ENCODE results near the gene EPHA4. TPM values are rescaled to one million over a fixed set of nuclear protein-coding genes. Genes with fewer than 3 reads are reported as not detected.

EPHA4 gene
- polyA plus RNA-seq, 1 of the 3 experiments (the other 2 are of a cell fraction) = 0.90 TPM

DNA sequence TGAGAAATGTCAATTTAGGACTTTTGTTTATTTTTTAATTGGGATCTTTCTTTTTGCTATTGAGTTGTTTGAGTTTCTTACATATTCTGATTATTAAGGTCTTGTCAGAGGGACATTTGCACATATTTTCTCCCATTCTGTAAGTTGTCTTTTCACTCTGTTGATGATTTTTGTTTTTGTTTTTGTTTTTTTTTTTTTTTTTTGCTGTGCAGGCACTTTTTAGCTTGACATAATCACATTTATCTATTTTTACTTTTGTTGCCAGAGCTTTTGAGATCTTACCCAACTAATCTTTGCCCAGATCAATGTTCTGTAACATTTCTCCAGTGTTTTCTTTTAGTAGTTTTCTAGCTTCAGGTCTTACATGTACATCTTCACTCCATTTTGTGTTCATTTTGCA lies 166.6 kb downstream of the EPHA4 start:
- POLR2A ChIA-PET = no interaction called here
- CTCF ChIA-PET = no interaction called here
- Histone ChIP-seq H4K20me1 (ENCODE audit: insufficient read depth) (no peaks in the 10 kb centered on the region), H3K4me1 (ENCODE audit: control insufficient read depth in 1 of 2, insufficient read depth in 2 of 2, low read depth in 1 of 2, low read length in 1 of 2) (no peaks in the 10 kb centered on the region), H3K27me3 (ENCODE audit: insufficient read depth) (no peaks in the 10 kb centered on the region), H2AFZ (ENCODE audit: low read depth) (no peak overlapping the region), H3F3A (replicated peaks; ENCODE audit: insufficient read depth) (no peaks in the 10 kb centered on the region), H3K36me3 (replicated peaks in 1 of 2; ENCODE audit: control insufficient read depth in 1 of 2, insufficient read depth in 2 of 2, low read length in 1 of 2) (no peaks in the 10 kb centered on the region), H3K79me2 (ENCODE audit: insufficient read depth) (no peaks in the 10 kb centered on the region), H3K27ac (ENCODE audit: low read depth in 2 of 2, low read length in 1 of 2) (no peak overlapping the region), H3K9me2 (no peaks in the 10 kb centered on the region), H3K9me3 (no peaks in the 10 kb centered on the region), H3K4me3 (ENCODE audit: low read depth in 2 of 2, low read length in 1 of 2) (no peak overlapping the region), H3K4me2 (no peak overlapping the region), H3K9ac (no peak overlapping the region)
- TF ChIP-seq CTCF (IDR thresholded peaks at IDR 0.05) = no peak
- TF ChIP-seq, protein P1, sequence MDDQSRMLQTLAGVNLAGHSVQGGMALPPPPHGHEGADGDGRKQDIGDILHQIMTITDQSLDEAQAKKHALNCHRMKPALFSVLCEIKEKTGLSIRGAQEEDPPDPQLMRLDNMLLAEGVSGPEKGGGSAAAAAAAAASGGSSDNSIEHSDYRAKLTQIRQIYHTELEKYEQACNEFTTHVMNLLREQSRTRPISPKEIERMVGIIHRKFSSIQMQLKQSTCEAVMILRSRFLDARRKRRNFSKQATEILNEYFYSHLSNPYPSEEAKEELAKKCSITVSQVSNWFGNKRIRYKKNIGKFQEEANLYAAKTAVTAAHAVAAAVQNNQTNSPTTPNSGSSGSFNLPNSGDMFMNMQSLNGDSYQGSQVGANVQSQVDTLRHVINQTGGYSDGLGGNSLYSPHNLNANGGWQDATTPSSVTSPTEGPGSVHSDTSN (IDR thresholded peaks at IDR 0.05) = no peak
- no peak for TF ChIP-seq EZH2phosphoT487 (IDR thresholded peaks at IDR 0.05; ENCODE audit: borderline replicate concordance, low read depth)
- TF ChIP-seq REST (IDR thresholded peaks at IDR 0.05; ENCODE audit: low read depth, low read length) = no peak
- TF ChIP-seq GABPA (IDR thresholded peaks at IDR 0.05; ENCODE audit: low read depth) = no peak
- DNase-seq = no peak

- H3F3A ChIP-seq (replicated peaks; ENCODE audit: insufficient read depth) = no peaks in the 10 kb centered on the region
- no peaks in the 10 kb centered on the region for H4K20me1 ChIP-seq (ENCODE audit: insufficient read depth)
- H3K4me1 ChIP-seq (ENCODE audit: control insufficient read depth in 1 of 2, insufficient read depth in 2 of 2, low read depth in 1 of 2, low read length in 1 of 2) = no peaks in the 10 kb centered on the region
- 0% methylated on average over 1 of the region's 1 CpG for WGBS (ENCODE audit: low lambda C conversion rate)
- DNase-seq = no peak
- H3K9ac ChIP-seq = no peak overlapping the region
- no peak overlapping the region for H3K4me2 ChIP-seq
- no peak overlapping the region for H3K27ac ChIP-seq (ENCODE audit: low read depth in 2 of 2, low read length in 1 of 2)
- no peaks in the 10 kb centered on the region for H3K27me3 ChIP-seq (ENCODE audit: insufficient read depth)
- CTCF ChIA-PET = no interaction called here
- TF ChIP-seq FOXJ3 (CRISPR knock-in tag; IDR thresholded peaks at IDR 0.05) = no peak
- H3K9me3 ChIP-seq = no peaks in the 10 kb centered on the region
- no peak overlapping the region for H2AFZ ChIP-seq (ENCODE audit: low read depth)
- H3K36me3 ChIP-seq (replicated peaks in 1 of 2; ENCODE audit: control insufficient read depth in 1 of 2, insufficient read depth in 2 of 2, low read length in 1 of 2) = no peaks in the 10 kb centered on the region
- H3K9me2 ChIP-seq = no peaks in the 10 kb centered on the region
- H3K79me2 ChIP-seq (ENCODE audit: insufficient read depth) = no peaks in the 10 kb centered on the region
- POLR2A ChIA-PET = no interaction called here
- H3K4me3 ChIP-seq (ENCODE audit: low read depth in 2 of 2, low read length in 1 of 2) = no peak overlapping the region
Observed at GRCh38 chr2:221402072-221402471, 170.0 kb downstream of the EPHA4 start.
